ENCODE measurements around the gene ARHGEF9.

The ARHGEF9 gene

DNA sequence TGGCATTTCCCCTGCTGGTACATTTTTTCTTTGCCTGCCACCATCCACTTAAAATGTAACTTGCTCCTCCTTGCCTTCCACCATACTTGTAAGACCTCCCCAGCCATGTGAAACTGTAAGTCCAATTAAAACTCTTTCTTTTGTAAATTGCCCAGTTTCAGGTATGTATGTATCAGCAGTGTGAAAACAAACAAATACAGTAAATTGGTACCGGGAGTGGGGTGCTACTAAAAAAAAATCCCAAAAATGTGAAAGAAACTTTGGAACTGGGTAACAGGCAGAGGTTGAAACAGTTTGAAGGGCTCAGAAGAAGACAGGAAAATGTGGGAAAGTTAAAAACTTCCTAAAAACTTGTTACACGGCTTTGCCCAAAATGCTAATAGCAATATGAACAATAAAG is 16.3 kb downstream of the ARHGEF9 start:
- TF ChIP-seq POLR2AphosphoS5 (IDR thresholded peaks at IDR 0.05; ENCODE audit: low read depth, low read length) (no peak), FOXP2 (optimal IDR thresholded peaks at IDR 0.05; ENCODE audit: borderline replicate concordance, extremely low read depth, extremely low read length, insufficient read depth) (no peak), TAF1 (IDR thresholded peaks at IDR 0.05; ENCODE audit: borderline replicate concordance, insufficient read depth, low read length) (no peak)

DNA sequence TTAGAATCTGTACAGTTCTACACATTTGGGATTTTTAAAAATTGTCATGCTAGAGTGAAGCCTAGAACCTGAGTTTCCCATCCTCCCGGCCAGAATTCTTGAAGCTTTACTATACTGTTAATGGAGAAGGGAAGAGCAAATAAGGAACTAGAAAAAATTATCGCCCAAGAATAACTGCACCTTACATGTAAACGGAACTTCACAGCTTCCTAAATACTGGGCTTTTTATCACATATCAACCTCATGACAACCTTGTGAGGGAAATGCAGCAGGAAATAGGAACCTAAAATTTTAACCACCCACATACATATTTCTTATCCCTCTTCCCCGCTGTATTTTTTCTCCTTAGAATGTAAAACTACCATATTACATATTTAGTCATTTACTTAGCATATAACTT is 19.3 kb downstream of the ARHGEF9 start:
- TF ChIP-seq, protein P1, sequence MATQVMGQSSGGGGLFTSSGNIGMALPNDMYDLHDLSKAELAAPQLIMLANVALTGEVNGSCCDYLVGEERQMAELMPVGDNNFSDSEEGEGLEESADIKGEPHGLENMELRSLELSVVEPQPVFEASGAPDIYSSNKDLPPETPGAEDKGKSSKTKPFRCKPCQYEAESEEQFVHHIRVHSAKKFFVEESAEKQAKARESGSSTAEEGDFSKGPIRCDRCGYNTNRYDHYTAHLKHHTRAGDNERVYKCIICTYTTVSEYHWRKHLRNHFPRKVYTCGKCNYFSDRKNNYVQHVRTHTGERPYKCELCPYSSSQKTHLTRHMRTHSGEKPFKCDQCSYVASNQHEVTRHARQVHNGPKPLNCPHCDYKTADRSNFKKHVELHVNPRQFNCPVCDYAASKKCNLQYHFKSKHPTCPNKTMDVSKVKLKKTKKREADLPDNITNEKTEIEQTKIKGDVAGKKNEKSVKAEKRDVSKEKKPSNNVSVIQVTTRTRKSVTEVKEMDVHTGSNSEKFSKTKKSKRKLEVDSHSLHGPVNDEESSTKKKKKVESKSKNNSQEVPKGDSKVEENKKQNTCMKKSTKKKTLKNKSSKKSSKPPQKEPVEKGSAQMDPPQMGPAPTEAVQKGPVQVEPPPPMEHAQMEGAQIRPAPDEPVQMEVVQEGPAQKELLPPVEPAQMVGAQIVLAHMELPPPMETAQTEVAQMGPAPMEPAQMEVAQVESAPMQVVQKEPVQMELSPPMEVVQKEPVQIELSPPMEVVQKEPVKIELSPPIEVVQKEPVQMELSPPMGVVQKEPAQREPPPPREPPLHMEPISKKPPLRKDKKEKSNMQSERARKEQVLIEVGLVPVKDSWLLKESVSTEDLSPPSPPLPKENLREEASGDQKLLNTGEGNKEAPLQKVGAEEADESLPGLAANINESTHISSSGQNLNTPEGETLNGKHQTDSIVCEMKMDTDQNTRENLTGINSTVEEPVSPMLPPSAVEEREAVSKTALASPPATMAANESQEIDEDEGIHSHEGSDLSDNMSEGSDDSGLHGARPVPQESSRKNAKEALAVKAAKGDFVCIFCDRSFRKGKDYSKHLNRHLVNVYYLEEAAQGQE (IDR thresholded peaks at IDR 0.05; ENCODE audit: insufficient read depth in 1 of 2, low read depth in 2 of 2, low read length in 2 of 2), result no peak
- TF ChIP-seq FOXP2 (optimal IDR thresholded peaks at IDR 0.05; ENCODE audit: borderline replicate concordance, extremely low read depth, extremely low read length, insufficient read depth) (no peak), TAF1 (IDR thresholded peaks at IDR 0.05; ENCODE audit: borderline replicate concordance, insufficient read depth, low read length) (no peak), POLR2AphosphoS5 (IDR thresholded peaks at IDR 0.05; ENCODE audit: low read depth, low read length) (no peak)

DNA sequence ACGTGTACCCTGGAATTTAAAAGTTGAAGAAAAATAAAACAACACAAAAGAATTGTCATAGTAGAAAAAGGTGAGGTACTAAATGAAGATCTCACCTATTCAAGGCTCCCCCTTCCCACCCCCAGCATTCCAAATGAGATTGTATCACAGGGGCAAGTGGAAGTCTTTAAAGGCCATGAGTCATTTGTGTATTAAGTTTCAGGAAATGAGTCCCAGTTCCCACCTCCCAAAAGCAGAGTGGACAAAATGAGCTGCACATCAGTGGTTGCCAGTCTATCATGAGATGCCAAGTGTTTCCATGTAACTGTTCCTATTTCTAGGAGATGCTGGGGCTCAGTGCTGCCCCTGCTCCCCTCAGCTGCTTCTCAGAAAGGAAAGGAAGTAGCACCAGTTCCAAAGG is 20.1 kb downstream of the ARHGEF9 start:
- TF ChIP-seq FOXP2 (optimal IDR thresholded peaks at IDR 0.05; ENCODE audit: borderline replicate concordance, extremely low read depth, extremely low read length, insufficient read depth) (no peak), TAF1 (IDR thresholded peaks at IDR 0.05; ENCODE audit: borderline replicate concordance, insufficient read depth, low read length) (no peak), SIN3A (IDR thresholded peaks at IDR 0.05; ENCODE audit: borderline replicate concordance, insufficient read depth, low read length) (no peak), POLR2AphosphoS5 (IDR thresholded peaks at IDR 0.05; ENCODE audit: low read depth, low read length) (no peak)
- TF ChIP-seq, protein P1 (IDR thresholded peaks at IDR 0.05; ENCODE audit: insufficient read depth in 1 of 2, low read depth in 2 of 2, low read length in 2 of 2), result no peak

GRCh38 chrX:63761639-63762038 is 23.4 kb downstream of the ARHGEF9 start:
- no peak for TF ChIP-seq TAF1 (IDR thresholded peaks at IDR 0.05; ENCODE audit: borderline replicate concordance, insufficient read depth, low read length)
- no peak for TF ChIP-seq FOXP2 (optimal IDR thresholded peaks at IDR 0.05; ENCODE audit: borderline replicate concordance, extremely low read depth, extremely low read length, insufficient read depth)
- TF ChIP-seq POLR2AphosphoS5 (IDR thresholded peaks at IDR 0.05; ENCODE audit: low read depth, low read length), result no peak
- TF ChIP-seq, protein P1 (IDR thresholded peaks at IDR 0.05; ENCODE audit: insufficient read depth in 1 of 2, low read depth in 2 of 2, low read length in 2 of 2), result no peak
- no peak for TF ChIP-seq SIN3A (IDR thresholded peaks at IDR 0.05; ENCODE audit: borderline replicate concordance, insufficient read depth, low read length)

- TF ChIP-seq SIN3A (IDR thresholded peaks at IDR 0.05; ENCODE audit: borderline replicate concordance, insufficient read depth, low read length), result no peak
- TF ChIP-seq POLR2AphosphoS5 (IDR thresholded peaks at IDR 0.05; ENCODE audit: low read depth, low read length), result no peak
- TF ChIP-seq, protein P1 (IDR thresholded peaks at IDR 0.05; ENCODE audit: insufficient read depth in 1 of 2, low read depth in 2 of 2, low read length in 2 of 2), result no peak
- TF ChIP-seq TAF1 (IDR thresholded peaks at IDR 0.05; ENCODE audit: borderline replicate concordance, insufficient read depth, low read length), result no peak
- no peak for TF ChIP-seq FOXP2 (optimal IDR thresholded peaks at IDR 0.05; ENCODE audit: borderline replicate concordance, extremely low read depth, extremely low read length, insufficient read depth)
Measured at GRCh38 chrX:63758011-63758410, 27.0 kb downstream of the ARHGEF9 start.
